ENCODE measurements around the gene MOB2.

DNA sequence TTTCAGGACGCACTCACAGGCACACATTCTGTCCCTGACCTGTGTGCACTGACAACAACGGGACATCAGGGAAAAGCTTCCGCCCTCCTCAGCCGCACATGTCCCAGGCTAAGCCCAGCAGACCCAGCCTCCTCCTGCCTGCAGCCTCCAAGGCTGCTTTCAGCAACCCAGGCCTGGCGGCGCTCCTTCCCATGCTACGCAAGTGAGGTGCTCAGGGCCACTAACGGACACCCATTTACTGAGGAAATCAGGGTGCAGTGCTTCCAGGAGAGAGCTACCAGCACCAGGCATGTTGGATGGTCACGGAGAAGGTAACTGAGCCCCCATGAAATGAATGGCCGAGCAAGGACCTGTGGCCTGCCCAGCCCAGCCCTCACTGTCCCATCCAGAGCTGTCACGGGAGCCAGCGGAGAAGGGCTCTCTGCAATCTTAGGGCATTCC, 6.9 kb downstream of the MOB2 start:
- TF ChIP-seq POLR2A (IDR thresholded peaks at IDR 0.05) = no peak
- TF ChIP-seq, protein P1, sequence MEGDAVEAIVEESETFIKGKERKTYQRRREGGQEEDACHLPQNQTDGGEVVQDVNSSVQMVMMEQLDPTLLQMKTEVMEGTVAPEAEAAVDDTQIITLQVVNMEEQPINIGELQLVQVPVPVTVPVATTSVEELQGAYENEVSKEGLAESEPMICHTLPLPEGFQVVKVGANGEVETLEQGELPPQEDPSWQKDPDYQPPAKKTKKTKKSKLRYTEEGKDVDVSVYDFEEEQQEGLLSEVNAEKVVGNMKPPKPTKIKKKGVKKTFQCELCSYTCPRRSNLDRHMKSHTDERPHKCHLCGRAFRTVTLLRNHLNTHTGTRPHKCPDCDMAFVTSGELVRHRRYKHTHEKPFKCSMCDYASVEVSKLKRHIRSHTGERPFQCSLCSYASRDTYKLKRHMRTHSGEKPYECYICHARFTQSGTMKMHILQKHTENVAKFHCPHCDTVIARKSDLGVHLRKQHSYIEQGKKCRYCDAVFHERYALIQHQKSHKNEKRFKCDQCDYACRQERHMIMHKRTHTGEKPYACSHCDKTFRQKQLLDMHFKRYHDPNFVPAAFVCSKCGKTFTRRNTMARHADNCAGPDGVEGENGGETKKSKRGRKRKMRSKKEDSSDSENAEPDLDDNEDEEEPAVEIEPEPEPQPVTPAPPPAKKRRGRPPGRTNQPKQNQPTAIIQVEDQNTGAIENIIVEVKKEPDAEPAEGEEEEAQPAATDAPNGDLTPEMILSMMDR (IDR thresholded peaks at IDR 0.05 in 4 of 5, conservative IDR thresholded peaks at IDR 0.05 in 1 of 5) = no peak

All from gastrocnemius medialis (tissue), 4 donors.